GM12878 (cell line): ENCODE data around the gene ANAPC2. TPM values are rescaled to one million over a fixed set of nuclear protein-coding genes. Genes with fewer than 3 reads are reported as not detected.

ENCODE experiments used
- ATAC-seq: fragments of 200-7000 bp; cut with Tn5 transposase; 3 replicates; pipeline ENCODE4 v1.9.1; 2020; ENCODE audit warnings: mild to moderate bottlenecking, moderate library complexity
- BruUV-seq: library from RNA; stranded (reverse); fragments of 400-500 nt; replicated peaks from 2 replicates; lab custom pipeline; 2021; lab: Mats Ljungman, UMichigan
- CTCF ChIA-PET: fragments of 300-600 bp; sonication (Branson Sonifier 250); formaldehyde crosslinking; extraction: SDS; loops from one replicate; lab custom pipeline; 2021; ENCODE audit warnings: inconsistent platforms; lab: Yijun Ruan, JAX
- POLR2A ChIA-PET: fragments of 350-600 bp; formaldehyde crosslinking; extraction: SDS; loops from one replicate; lab custom pipeline; 2021; ENCODE audit warnings: inconsistent platforms; lab: Charles Lee
- RAD21 ChIA-PET: fragments of 300-600 bp; sonication (Branson Sonifier 250); formaldehyde crosslinking; loops from one replicate; lab custom pipeline; 2023; ENCODE audit warnings: antibody characterized with exemption; ENCODE audit not compliant: unreplicated experiment; lab: Charles Lee
- SMC1A ChIA-PET: fragments of 300-600 bp; sonication (Branson Sonifier 250); formaldehyde crosslinking; loops from one replicate; lab custom pipeline; 2023; ENCODE audit not compliant: unreplicated experiment, uncharacterized antibody; lab: Charles Lee
- DNase-seq: peaks from one replicate; pipeline ENCODE4 v3.0.0-alpha.2; 2011; ENCODE audit warnings: low read depth, low spot score
- FAIRE-seq: peaks from 3 replicates; lab custom pipeline; 2011; peaks lifted over from hg19 to GRCh38; lab: Jason Lieb, UNC
- H2AFZ ChIP-seq: 2 replicates; pipeline ENCODE4 v1.6.0; 2011; ENCODE audit warnings: low read depth, low read length, control low read depth; ENCODE audit not compliant: control insufficient read depth
- H3K27ac ChIP-seq: 2 replicates; pipeline ENCODE4 v1.5.1; 2011; ENCODE audit warnings: control low read depth; ENCODE audit not compliant: control insufficient read depth, insufficient read depth
- H3K27me3 ChIP-seq, 2 experiments: replicated peaks in 1 of 2; 2 replicates each; pipeline versions ENCODE4 v1.6.0 to v1.6.1; 2011; ENCODE audit warnings: low read length in 1 of 2; ENCODE audit not compliant: control insufficient read depth in 2 of 2, insufficient read depth in 2 of 2
- H3K36me3 ChIP-seq, 2 experiments: 2 replicates each; pipeline ENCODE4 v1.5.1; 2011; ENCODE audit warnings: low read length in 1 of 2; ENCODE audit not compliant: control insufficient read depth in 2 of 2, insufficient read depth in 2 of 2
- H3K4me1 ChIP-seq: 2 replicates; pipeline ENCODE4 v1.6.1; 2011; ENCODE audit warnings: mild to moderate bottlenecking, low read length, moderate library complexity, mixed read lengths; ENCODE audit not compliant: control insufficient read depth, insufficient read depth
- H3K4me2 ChIP-seq: 2 replicates; pipeline ENCODE4 v1.6.0; 2011; ENCODE audit warnings: control low read depth; ENCODE audit not compliant: control insufficient read depth, insufficient read depth
- H3K4me3 ChIP-seq: fragments of 200-600 bp; sonication (generic); 2 replicates; pipeline ENCODE4 v1.5.1; 2016
- H3K79me2 ChIP-seq: 2 replicates; pipeline ENCODE4 v1.6.0; 2011; ENCODE audit warnings: low read length; ENCODE audit not compliant: control insufficient read depth, insufficient read depth
- H3K9ac ChIP-seq: 2 replicates; pipeline ENCODE4 v1.8.0; 2011; ENCODE audit warnings: low read length, control low read depth, mixed read lengths; ENCODE audit not compliant: control insufficient read depth, insufficient read depth
- H3K9me3 ChIP-seq: replicated peaks from 3 replicates; pipeline ENCODE4 v1.5.1; 2011; ENCODE audit warnings: mild to moderate bottlenecking, low read length; ENCODE audit not compliant: control insufficient read depth, insufficient read depth
- H4K20me1 ChIP-seq: 2 replicates; pipeline ENCODE4 v1.6.0; 2011; ENCODE audit not compliant: control insufficient read depth, insufficient read depth
- BCL3 ChIP-seq: IDR thresholded peaks from 2 replicates; pipeline ENCODE4 v1.6.1; 2011; ENCODE audit warnings: borderline replicate concordance, low read depth, mild to moderate bottlenecking, moderate library complexity, low read length; ENCODE audit not compliant: insufficient read depth, poor library complexity, severe bottlenecking
- BMI1 ChIP-seq: fragments of 450-650 bp; IDR thresholded peaks from 2 replicates; pipeline ENCODE4 v1.6.1; 2016; ENCODE audit warnings: mild to moderate bottlenecking, moderate library complexity, borderline replicate concordance
- HCFC1 ChIP-seq: fragments of 150-350 bp; IDR thresholded peaks from 2 replicates; pipeline ENCODE4 v1.6.1; 2014; ENCODE audit warnings: low read length
- MYB ChIP-seq: fragments of 150-350 bp; IDR thresholded peaks from 2 replicates; pipeline ENCODE4 v1.6.1; 2014; ENCODE audit warnings: mild to moderate bottlenecking, low read depth, low read length, borderline replicate concordance
- RAD51 ChIP-seq: fragments of 450-650 bp; IDR thresholded peaks from 2 replicates; pipeline ENCODE4 v1.6.1; 2016; ENCODE audit warnings: moderate library complexity, mild to moderate bottlenecking, inconsistent platforms
- SKIL ChIP-seq: fragments of 450-650 bp; IDR thresholded peaks from 2 replicates; pipeline ENCODE4 v1.6.1; 2017; ENCODE audit warnings: mild to moderate bottlenecking, low read depth, inconsistent platforms; ENCODE audit not compliant: poor library complexity, severe bottlenecking
- TARDBP ChIP-seq: IDR thresholded peaks from 2 replicates; pipeline ENCODE4 v1.6.1; 2016; ENCODE audit warnings: borderline replicate concordance
- ZBTB11 ChIP-seq: fragments of 450-650 bp; formaldehyde crosslinking; IDR thresholded peaks from 2 replicates; pipeline ENCODE4 v1.5.0; 2022; ENCODE audit warnings: mild to moderate bottlenecking, missing genetic modification characterization
- ZNF622 ChIP-seq: fragments of 450-650 bp; IDR thresholded peaks from 2 replicates; pipeline ENCODE4 v1.6.1; 2017; ENCODE audit warnings: mild to moderate bottlenecking, inconsistent platforms
- WGBS: methylation state at CpG from one replicate; pipeline ENCODE4 v1.1.6; 2016; ENCODE audit warnings: low lambda C conversion rate; ENCODE audit not compliant: insufficient replicate concordance, insufficient coverage; ENCODE audit errors: missing lambda C conversion rate; 5-methylcytosine and 5-hydroxymethylcytosine counted together
- in situ Hi-C: fragments of 300-500 bp; cut with MboI; formaldehyde crosslinking; loops from 9 replicates; pipeline ENCODE4 v1.14.3; 2018; ENCODE audit warnings: mixed read lengths
- intact Hi-C: fragments of 100-400 bp; cut with micrococcal nuclease; formaldehyde crosslinking; loops from one replicate; pipeline ENCODE4 v1.14.2; 2022; ENCODE audit not compliant: unreplicated experiment
- polyA plus RNA-seq, 11 experiments: library from polyadenylated mRNA; depleted of rRNA in 4 of 11; unstranded in 6 of 11; stranded (reverse) in 5 of 11; fragments of >200 nt; fragmentation: Nextera tagmentation in 4 of 11; fragmentation: Illumina TruSeq in 1 of 11; extraction: Ambion mirVana in 4 of 11; extraction: Trizol in 1 of 11; gene quantifications; 1 replicate in 1 of 11; 2 replicates in 10 of 11; pipeline versions ENCODE4 v1.2.1 to v1.2.3, GENCODE V29; 2011 to 2016; ENCODE audit warnings: inconsistent platforms in 2 of 11, missing spikeins in 2 of 11, low read depth in 1 of 11
- total RNA-seq, 4 experiments: library from RNA; depleted of rRNA in 3 of 4; stranded (reverse); fragments of >200 nt in 3 of 4; fragmentation: Illumina TruSeq in 1 of 4; extraction: Trizol in 1 of 4; gene quantifications; 2 replicates each; pipeline versions ENCODE4 v1.2.1 to v1.2.3, GENCODE V29; 2013 to 2021

Gene ANAPC2
- total and polyA plus RNA-seq, 10 of the 15 experiments (the other 5 are each of a cell fraction or from before 2014, with no cell fraction given): 0.03 to 65.2 (median 20.5) TPM

GRCh38 chr9:137149363-137149762 lies 39.0 kb downstream of the ANAPC2 start:
- no peak for DNase-seq
- in situ Hi-C loops: no loop called here
- Histone ChIP-seq H3K36me3 (no peaks in the 10 kb centered on the region), H2AFZ (no peak overlapping the region), H3K27me3 (no peaks in the 10 kb centered on the region), H3K79me2 (no peaks in the 10 kb centered on the region), H3K4me2 (peak overlapping the region; percentile 30), H3K9ac (no peak overlapping the region; the same call in 1 of the 2 replicates), H3K9me3 (no peaks in the 10 kb centered on the region; the same call in 2 of the 3 replicates), H3K4me3 (peak overlapping the region; percentile 57; the same call in 1 of the 2 replicates), H3K27ac (0 out of 2 replicates have a peak overlapping the region, but pooled peaks have one; percentile 4), H4K20me1 (no peaks in the 10 kb centered on the region), H3K4me1 (peaks cover 9% of the 10 kb centered on the region; the same call in 1 of the 2 replicates)
- WGBS: 39% methylated on average over 5 of the region's 5 CpGs
- intact Hi-C loops: no loop called here
- POLR2A ChIA-PET: interaction anchor here (1.0 to 4.3 kb wide), 18 partner anchors 8 to 125 kb away, joined by 3 to 166 read pairs (median 12); partner anchors contain the start of genes ANAPC2, CYSRT1, GRIN1 and LRRC26
- RAD21 ChIA-PET: interaction anchor here (0.6 to 4.1 kb wide), 11 partner anchors 10 to 87 kb away, joined by 3 to 54 read pairs (median 18); partner anchors contain the start of genes ANAPC2, CYSRT1, LRRC26 and MAN1B1
- CTCF ChIA-PET: interaction anchor here (2.0 to 2.2 kb wide), 3 partner anchors 22 to 27 kb away, joined by 4 to 20 read pairs (median 4); no protein-coding TSS in a partner anchor
- no peak for FAIRE-seq
- SMC1A ChIA-PET: interaction anchor here (1.2 to 4.7 kb wide), 7 partner anchors 17 to 50 kb away, joined by 5 to 28 read pairs (median 13); partner anchors contain the start of genes ANAPC2, LRRC26 and SSNA1
- ATAC-seq: no peak
- no peak for TF ChIP-seq BCL3
- TF ChIP-seq SKIL: no peak
- TF ChIP-seq ZNF622: no peak
- no peak for TF ChIP-seq ZBTB11
- no peak for TF ChIP-seq TARDBP
- no peak for TF ChIP-seq MYB
- no peak for TF ChIP-seq HCFC1
- no peak for TF ChIP-seq RAD51
- no peak for TF ChIP-seq BMI1
- BruUV-seq: no TSS peak
